HepG2 (cell line): ENCODE results near the gene CSNK1G3. TPM values are rescaled to one million over a fixed set of nuclear protein-coding genes. Genes with fewer than 3 reads are reported as not detected.

ENCODE experiments used
- ATAC-seq: fragments of 200-7000 bp; cut with Tn5 transposase; 3 replicates; pipeline ENCODE4 v1.9.1; 2020; ENCODE audit warnings: mild to moderate bottlenecking, moderate library complexity
- BruUV-seq: library from RNA; stranded (reverse); fragments of 400-500 nt; replicated peaks from 2 replicates; lab custom pipeline; 2021; lab: Mats Ljungman, UMichigan
- CTCF ChIA-PET: fragments of 300-600 bp; formaldehyde crosslinking; extraction: SDS; loops from one replicate; lab custom pipeline; 2021; ENCODE audit warnings: low total read pairs, inconsistent platforms, low intra/inter-chr PET ratio; lab: Yijun Ruan, JAX
- POLR2A ChIA-PET: fragments of 350-600 bp; sonication (Branson Sonifier 250); formaldehyde crosslinking; loops from one replicate; lab custom pipeline; 2020; ENCODE audit warnings: antibody characterized with exemption, inconsistent platforms; lab: Yijun Ruan, JAX
- DNase-seq: peaks from one replicate; pipeline ENCODE4 v3.0.0-alpha.2; 2015; ENCODE audit warnings: low spot score
- FAIRE-seq: peaks from 3 replicates; lab custom pipeline; 2011; peaks lifted over from hg19 to GRCh38; lab: Jason Lieb, UNC
- H2AFZ ChIP-seq: one replicate; pipeline ENCODE4 v1.6.1; 2011; ENCODE audit warnings: low read length, inconsistent platforms
- H3K27ac ChIP-seq: fragments of 300-600 bp; 3 replicates; pipeline ENCODE4 v1.8.0; 2011; ENCODE audit warnings: mixed run types, mild to moderate bottlenecking, mixed read lengths, low read length, inconsistent platforms; ENCODE audit not compliant: insufficient read depth; ENCODE audit errors: extremely low read length
- H3K27me3 ChIP-seq, 2 experiments: fragments of 200-600 bp in 1 of 2; 2 replicates in 1 of 2; 3 replicates in 1 of 2; pipeline versions ENCODE4 v1.6.0 to v1.8.0; 2011; ENCODE audit warnings: low read length in 2 of 2, mild to moderate bottlenecking in 2 of 2, moderate library complexity in 2 of 2, inconsistent platforms in 1 of 2; ENCODE audit not compliant: insufficient read depth in 2 of 2, control insufficient read depth in 1 of 2
- H3K36me3 ChIP-seq, 2 experiments: fragments of 200-600 bp in 1 of 2; replicated peaks in 1 of 2; 2 replicates in 1 of 2; 3 replicates in 1 of 2; pipeline versions ENCODE4 v1.5.1 to v1.8.0; 2011; ENCODE audit warnings: low read length in 2 of 2, inconsistent platforms in 1 of 2; ENCODE audit not compliant: insufficient read depth in 2 of 2, control insufficient read depth in 1 of 2
- H3K4me1 ChIP-seq: 2 replicates; pipeline ENCODE4 v1.5.1; 2012; ENCODE audit warnings: low read length, inconsistent platforms; ENCODE audit not compliant: insufficient read depth
- H3K4me2 ChIP-seq: 2 replicates; pipeline ENCODE4 v1.6.0; 2011; ENCODE audit warnings: low read depth, low read length, inconsistent platforms
- H3K4me3 ChIP-seq, 3 experiments: fragments of 200-600 bp in 1 of 3; sonication (generic), shearing (Covaris generic) in 1 of 3; replicated peaks in 1 of 3; 2 replicates each; pipeline ENCODE4 v1.5.1; 2011 to 2016; ENCODE audit warnings: low read length in 3 of 3, inconsistent platforms in 2 of 3, low read depth in 2 of 3, mild to moderate bottlenecking in 2 of 3, control low read depth in 1 of 3, mixed read lengths in 1 of 3; ENCODE audit not compliant: insufficient read depth in 1 of 3
- H3K79me2 ChIP-seq: one replicate; pipeline ENCODE4 v1.6.1; 2011; ENCODE audit warnings: low read length, inconsistent platforms; ENCODE audit not compliant: insufficient read depth
- H3K9ac ChIP-seq: 2 replicates; pipeline ENCODE4 v1.6.0; 2011; ENCODE audit warnings: mild to moderate bottlenecking, low read depth, low read length, inconsistent platforms; ENCODE audit not compliant: insufficient read depth
- H3K9me3 ChIP-seq: 2 replicates; pipeline ENCODE4 v1.5.1; 2012; ENCODE audit warnings: mild to moderate bottlenecking, low read length
- H4K20me1 ChIP-seq: 2 replicates; pipeline ENCODE4 v1.6.0; 2011; ENCODE audit warnings: inconsistent platforms, mild to moderate bottlenecking, low read length, moderate library complexity; ENCODE audit not compliant: insufficient read depth
- FUBP1 ChIP-seq: sonication (generic); formaldehyde crosslinking; IDR thresholded peaks from 2 replicates; pipeline ENCODE4 v1.5.1; 2020; ENCODE audit warnings: missing genetic modification reagents, mild to moderate bottlenecking, borderline replicate concordance
- GRHL1 ChIP-seq: sonication (generic); formaldehyde crosslinking; conservative IDR thresholded peaks from 2 replicates; pipeline ENCODE4 v1.8.0; 2022; ENCODE audit warnings: missing genetic modification reagents
- MATR3 ChIP-seq: sonication (generic); formaldehyde crosslinking; IDR thresholded peaks from 2 replicates; pipeline ENCODE4 v1.4.0; 2020; ENCODE audit warnings: missing genetic modification reagents
- PBX3 ChIP-seq: sonication (generic); formaldehyde crosslinking; IDR thresholded peaks from 2 replicates; pipeline ENCODE4 v1.8.1; 2023; ENCODE audit warnings: missing genetic modification reagents, inconsistent platforms, borderline replicate concordance
- PCBP2 ChIP-seq: fragments of 200-400 bp; formaldehyde crosslinking; optimal IDR thresholded peaks from 2 replicates; pipeline ENCODE3; 2018; ENCODE audit warnings: low read length, low read depth; ENCODE audit not compliant: poor library complexity, severe bottlenecking
- PHB2 ChIP-seq: fragments of 450-650 bp; IDR thresholded peaks from 2 replicates; pipeline ENCODE4 v1.6.1; 2018; ENCODE audit not compliant: partially characterized antibody
- SP1 ChIP-seq, 2 experiments: fragments of 450-650 bp in 1 of 2; sonication (generic) in 1 of 2; formaldehyde crosslinking in 1 of 2; IDR thresholded peaks; 2 replicates each; pipeline versions ENCODE4 v1.4.0 to v1.6.1; 2016 to 2020; ENCODE audit warnings: missing genetic modification reagents in 1 of 2
- TFDP2 ChIP-seq: sonication (generic); formaldehyde crosslinking; IDR thresholded peaks from 2 replicates; pipeline ENCODE4 v1.4.0; 2020; ENCODE audit warnings: missing genetic modification reagents
- THRA ChIP-seq: sonication (generic); formaldehyde crosslinking; IDR thresholded peaks from 2 replicates; pipeline ENCODE4 v1.4.0; 2020; ENCODE audit warnings: missing genetic modification reagents, borderline replicate concordance
- ZBTB2 ChIP-seq: sonication (generic); formaldehyde crosslinking; IDR thresholded peaks from 2 replicates; pipeline ENCODE4 v1.8.0; 2022; ENCODE audit warnings: low read depth, missing genetic modification reagents
- ZFP62 ChIP-seq: sonication (generic); formaldehyde crosslinking; IDR thresholded peaks from 2 replicates; pipeline ENCODE4 v1.4.0; 2020; ENCODE audit warnings: missing genetic modification reagents
- ZNF10 ChIP-seq: sonication (generic); formaldehyde crosslinking; IDR thresholded peaks from 2 replicates; pipeline ENCODE4 v1.4.0; 2020; ENCODE audit warnings: mild to moderate bottlenecking, low read depth, missing genetic modification reagents, borderline replicate concordance
- ZNF292 ChIP-seq: sonication (generic); formaldehyde crosslinking; IDR thresholded peaks from 2 replicates; pipeline ENCODE4 v1.8.1; 2022; ENCODE audit warnings: mild to moderate bottlenecking, low read depth, missing genetic modification reagents, borderline replicate concordance
- ZNF615 ChIP-seq: sonication (generic); formaldehyde crosslinking; IDR thresholded peaks from 2 replicates; pipeline ENCODE4 v1.5.0; 2020; ENCODE audit warnings: mild to moderate bottlenecking, missing genetic modification reagents, borderline replicate concordance
- ZNF660 ChIP-seq: sonication (generic); formaldehyde crosslinking; IDR thresholded peaks from 2 replicates; pipeline ENCODE4 v1.5.1; 2020; ENCODE audit warnings: mild to moderate bottlenecking, low read depth, missing genetic modification reagents, borderline replicate concordance
- WGBS: methylation state at CpG from one replicate; pipeline ENCODE4 v1.1.6; 2017; ENCODE audit warnings: low lambda C conversion rate; 5-methylcytosine and 5-hydroxymethylcytosine counted together
- in situ Hi-C: cut with HindIII; loops from 2 replicates; pipeline ENCODE4 v1.10.0; 2017; ENCODE audit warnings: low pct_unique_long_range_greater_than_20kb; ENCODE audit not compliant: extremely low pct_ligation_motif_present
- intact Hi-C: fragments of 100-400 bp; cut with micrococcal nuclease; formaldehyde crosslinking; loops from one replicate; pipeline ENCODE4 v1.10.0; 2022; ENCODE audit not compliant: unreplicated experiment
- polyA plus RNA-seq, 8 experiments: library from polyadenylated mRNA; depleted of rRNA in 3 of 8; stranded (reverse) in 7 of 8; unstranded in 1 of 8; fragments of >200 nt; fragmentation: Illumina TruSeq in 4 of 8; extraction: Trizol in 4 of 8; gene quantifications; 2 replicates each; pipeline versions ENCODE4 v1.2.1 to v1.2.3, GENCODE V29; 2011 to 2016; ENCODE audit warnings: low read depth in 4 of 8, missing spikeins in 1 of 8, mixed read lengths in 1 of 8; ENCODE audit not compliant: insufficient read depth in 1 of 8
- total RNA-seq, 5 experiments: library from RNA; depleted of rRNA; stranded (reverse); fragments of >200 nt; fragmentation: Illumina TruSeq; extraction: Trizol; gene quantifications; 2 replicates each; pipeline ENCODE4 v1.2.3, GENCODE V29; 2016; ENCODE audit warnings: low read depth in 1 of 5

Gene CSNK1G3
- total and polyA plus RNA-seq, 2 of the 13 experiments (the other 11 are each of a cell fraction or from before 2014, with no cell fraction given), result 11.3 to 31.5 TPM

GRCh38 chr5:123524146-123524545, 12.2 kb downstream of the CSNK1G3 start:
- H4K20me1 ChIP-seq, result peaks cover 8% of the 10 kb centered on the region; the same call in 1 of the 2 replicates
- no peak for ATAC-seq
- CTCF ChIA-PET, result no interaction called here
- TF ChIP-seq ZFP62 (CRISPR knock-in tag), result no peak
- TF ChIP-seq PBX3, result no peak
- TF ChIP-seq ZNF615 (CRISPR knock-in tag), result no peak
- TF ChIP-seq GRHL1 (CRISPR knock-in tag), result no peak
- TF ChIP-seq ZNF660 (CRISPR knock-in tag), result no peak
- TF ChIP-seq THRA (CRISPR knock-in tag), result no peak
- no peak for TF ChIP-seq PHB2
- no peak for TF ChIP-seq MATR3 (CRISPR knock-in tag)
- TF ChIP-seq PCBP2, result no peak
- TF ChIP-seq ZNF10 (CRISPR knock-in tag), result no peak
- no peak for TF ChIP-seq ZNF292
- no peak for TF ChIP-seq FUBP1 (CRISPR knock-in tag)
- no peak for TF ChIP-seq SP1 (IDR thresholded peaks at IDR 0.05)
- no peak for TF ChIP-seq SP1 (CRISPR knock-in tag; IDR thresholded peaks at IDR 0.05)
- no peak for TF ChIP-seq TFDP2 (CRISPR knock-in tag)
- no peak for TF ChIP-seq ZBTB2

More at GRCh38 chr5:123524146-123524545, 12.2 kb downstream of the CSNK1G3 start:
- H3K9ac ChIP-seq, result no peak overlapping the region
- H3K36me3 ChIP-seq, result no peaks in the 10 kb centered on the region
- H3K27ac ChIP-seq, result no peak overlapping the region
- in situ Hi-C loops (no loop called here), intact Hi-C loops (no loop called here)
- FAIRE-seq, result no peak
- H3K27me3 ChIP-seq, result no peaks in the 10 kb centered on the region
- POLR2A ChIA-PET, result no interaction called here
- H3K9me3 ChIP-seq, result no peaks in the 10 kb centered on the region
- peaks cover 86% of the 10 kb centered on the region for H3K79me2 ChIP-seq
- no peak overlapping the region for H2AFZ ChIP-seq
- 97% methylated on average over 4 of the region's 4 CpGs for WGBS
- no TSS peak for BruUV-seq
- H3K4me1 ChIP-seq, result peaks cover 24% of the 10 kb centered on the region
- no peak overlapping the region for H3K4me3 ChIP-seq
- H3K4me2 ChIP-seq, result no peak overlapping the region
- no peak for DNase-seq
